Psoas muscle (tissue), 8 donors: Measurements from ENCODE around the gene OR1B1. TPM values are rescaled to one million over a fixed set of nuclear protein-coding genes. Genes with fewer than 3 reads are reported as not detected.

Experiments used
- ATAC-seq, 4 donors: fragments of 200-7000 bp; cut with Tn5 transposase; one replicate each; pipeline ENCODE4 v1.9.1; 2020; ENCODE audit warnings: moderate library complexity in 3 of 4, mild to moderate bottlenecking in 2 of 4
- DNase-seq, 2 donors: peaks; one replicate each; pipeline ENCODE4 v3.0.0-alpha.2; 2020
- H3K27ac ChIP-seq: fragments of 200-600 bp; one replicate; pipeline ENCODE4 v1.8.0; 2022
- H3K27me3 ChIP-seq, 3 donors: fragments of 200-600 bp in 1 of 3; one replicate each; pipeline versions ENCODE4 v1.6.1 to v1.8.0; 2013 to 2022; ENCODE audit warnings: low read length in 2 of 3, mild to moderate bottlenecking in 2 of 3, moderate library complexity in 1 of 3; ENCODE audit not compliant: insufficient read depth in 3 of 3
- H3K36me3 ChIP-seq, 2 donors: fragments of 200-600 bp in 1 of 2; one replicate each; pipeline versions ENCODE4 v1.6.1 to v1.8.0; 2013 to 2022; ENCODE audit warnings: low read depth in 1 of 2, mild to moderate bottlenecking in 1 of 2, moderate library complexity in 1 of 2; ENCODE audit not compliant: insufficient read depth in 1 of 2
- H3K4me1 ChIP-seq: fragments of 200-600 bp; one replicate; pipeline ENCODE4 v1.8.0; 2022
- H3K4me3 ChIP-seq: fragments of 200-600 bp; one replicate; pipeline ENCODE4 v1.8.0; 2022; ENCODE audit warnings: mild to moderate bottlenecking
- H3K9me3 ChIP-seq: fragments of 200-600 bp; one replicate; pipeline ENCODE4 v1.8.0; 2022
- CTCF ChIP-seq: fragments of 200-600 bp; IDR thresholded peaks from one replicate; pipeline ENCODE4 v1.8.0; 2022; ENCODE audit warnings: antibody characterized with exemption
- WGBS, 3 donors: extraction: QIAGEN DNeasy Blood & Tissue Kit; methylation state at CpG; one replicate each; pipeline versions ENCODE4 v1.1.6 to v1.1.7; 2013; 5-methylcytosine and 5-hydroxymethylcytosine counted together
- intact Hi-C, 2 donors: fragments of 100-400 bp; cut with DNase I; formaldehyde crosslinking; loops; one replicate each; pipeline versions ENCODE4 v1.11.0 to v1.14.2; 2022
- polyA plus RNA-seq, 3 donors: library from polyadenylated mRNA; stranded (reverse); fragments of 200-250 nt; gene quantifications; one replicate each; pipeline ENCODE4 v1.2.3, GENCODE V29; 2013
- total RNA-seq, 4 donors: library from RNA; stranded (reverse); fragmentation: NEBNext Ultra II Directional in 2 of 4; extraction: Animal tissue kit (Norgen Biotek cat#: 25700) in 2 of 4; gene quantifications; one replicate each; pipeline versions ENCODE4 v1.2.1 to v1.2.4, GENCODE V29; 2021 to 2023
- donor health status: healthy with polysubstance abuse.
- donor health status: DM: no; HTN: no; CAD: no; lungs with moderate emphysema.
- donor health status: Bipolar disorder and iron deficiency.
- donor health status: healthy.
- donor health status: DM: yes; HTN: yes; CAD: no.
- donor health status: DM: no; HTN: no; CAD: no.
- donor health status: DM: no; HTN: no; CAD: no.
- donor health status: DM: yes; HTN: yes; CAD: no.

The OR1B1 gene
- total and polyA plus RNA-seq, 7 donors: not detected

DNA sequence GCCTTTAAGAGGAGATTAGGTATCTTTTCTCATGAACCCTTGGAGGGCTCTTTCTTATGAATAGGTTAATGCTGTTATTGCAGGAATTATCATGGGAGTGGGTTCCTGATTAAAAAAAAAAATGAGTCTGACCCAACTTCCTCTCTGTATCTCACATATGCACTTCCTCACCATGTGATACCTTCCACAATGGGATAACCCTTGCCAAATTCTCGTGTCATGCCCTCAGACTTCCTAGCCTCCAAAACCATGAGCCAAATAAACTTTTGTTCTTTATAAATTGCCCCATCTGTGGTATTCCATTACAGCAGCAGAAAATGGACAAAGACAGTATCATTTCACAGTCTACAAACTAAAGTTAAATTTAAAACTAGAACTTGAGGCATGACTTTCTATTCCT, 1.0 kb downstream of the OR1B1 start:
- Histone ChIP-seq H3K27me3 (no peaks in the 10 kb centered on the region), H3K36me3 (no peaks in the 10 kb centered on the region), H3K4me3 (no peak overlapping the region), H3K27ac (no peak overlapping the region), H3K9me3 (no peaks in the 10 kb centered on the region), H3K4me1 (no peaks in the 10 kb centered on the region)
- intact Hi-C loops: no loop called here
- no peak for TF ChIP-seq CTCF
- 3 to 7% (median 7%) methylated on average over 1 of the region's 1 CpG for WGBS, 3 donors
- no peak for ATAC-seq
- DNase-seq: no peak

DNA sequence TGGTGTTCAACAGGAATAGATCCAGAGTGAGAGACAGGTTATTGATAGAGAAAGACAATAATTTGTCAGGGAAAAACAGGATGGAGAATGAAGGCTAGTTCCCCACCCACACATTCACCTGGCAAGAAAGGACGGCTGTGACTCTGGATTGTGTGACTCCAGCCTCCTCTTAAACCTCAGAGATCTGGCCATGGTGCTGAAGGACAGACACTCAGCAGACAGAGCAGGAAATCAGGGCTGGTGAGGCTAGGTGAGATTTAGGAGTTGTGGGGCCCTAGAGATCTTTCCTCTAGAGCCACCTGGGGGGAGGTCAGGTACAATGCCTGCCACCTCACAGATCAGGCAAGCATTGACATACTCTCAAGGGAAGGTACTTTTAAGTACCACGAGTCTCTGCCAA, 15.2 kb downstream of the OR1B1 start:
- ATAC-seq: no peak
- no peak for TF ChIP-seq CTCF
- intact Hi-C loops: no loop called here
- 25 to 36% (median 26%) methylated on average over 2 of the region's 2 CpGs for WGBS, 3 donors
- no peak for DNase-seq
- H3K27ac ChIP-seq: no peak overlapping the region
- H3K9me3 ChIP-seq: no peaks in the 10 kb centered on the region
- H3K36me3 ChIP-seq: no peaks in the 10 kb centered on the region
- H3K4me1 ChIP-seq: no peaks in the 10 kb centered on the region
- H3K4me3 ChIP-seq: no peak overlapping the region
- peaks cover 0 to 5% (median 0%) of the 10 kb centered on the region in 3 donors for H3K27me3 ChIP-seq

DNA sequence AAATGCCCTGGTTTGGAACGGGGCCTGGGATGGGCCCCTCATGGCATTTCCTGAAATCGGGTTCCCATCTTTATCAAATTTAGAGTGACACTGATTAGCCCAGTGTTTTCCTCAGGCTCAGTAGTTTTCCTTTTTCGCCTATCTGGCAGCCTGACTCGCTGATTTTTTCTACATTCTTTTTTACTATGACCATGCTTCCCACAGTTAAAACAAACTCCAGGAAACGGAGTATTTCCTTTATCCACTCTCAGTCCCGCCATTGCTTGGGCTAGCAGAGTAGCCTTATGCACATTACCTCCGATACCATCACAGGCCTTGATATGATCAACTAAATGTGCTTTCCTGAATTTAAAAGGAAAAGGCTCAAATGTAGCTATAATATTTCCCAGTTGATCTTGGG, 37.4 kb downstream of the OR1B1 start:
- H3K27ac ChIP-seq: no peak overlapping the region
- H3K27me3 ChIP-seq: peaks cover 0 to 2% (median 0%) of the 10 kb centered on the region in 3 donors
- no peak overlapping the region for H3K4me3 ChIP-seq
- ATAC-seq: no peak
- no peak for TF ChIP-seq CTCF
- no peaks in the 10 kb centered on the region for H3K4me1 ChIP-seq
- H3K36me3 ChIP-seq: no peaks in the 10 kb centered on the region
- intact Hi-C loops: loop anchor here in 1 of 2 donors (5.0 kb wide), 1 partner anchor 1117 kb away; no protein-coding TSS in a partner anchor
- H3K9me3 ChIP-seq: peaks cover 5% of the 10 kb centered on the region
- WGBS, 3 donors: 57 to 71% (median 64%) methylated on average over 7 of the region's 7 CpGs
- no peak for DNase-seq

GRCh38 chr9:122614362-122614761, 43.1 kb downstream of the OR1B1 start, which contains the start of gene OR1Q1:
TSS of gene OR1Q1 (plus strand) at chr9:122614738. CDS start at chr9:122614738, 0 bp downstream.
- Histone ChIP-seq H3K27me3 (no peaks in the 10 kb centered on the region), H3K4me3 (no peak within 1 kb of the TSS), H3K4me1 (no peaks in the 10 kb centered on the region), H3K36me3 (no peaks in the 10 kb centered on the region), H3K9me3 (peaks cover 5% of the 10 kb centered on the region), H3K27ac (no peak within 1 kb of the TSS)
- 85 to 90% (median 86%) methylated on average over 1 of the region's 1 CpG for WGBS, 3 donors
- DNase-seq (no peak), ATAC-seq (no peak)
- intact Hi-C loops: no loop called here
- TF ChIP-seq CTCF: no peak

- no peak for TF ChIP-seq CTCF
- intact Hi-C loops: no loop called here
- WGBS, 3 donors: 63 to 71% (median 70%) methylated on average over 4 of the region's 4 CpGs
Observed at GRCh38 chr9:122609804-122610203, 47.6 kb downstream of the OR1B1 start.

More at GRCh38 chr9:122609804-122610203, 47.6 kb downstream of the OR1B1 start:
- Histone ChIP-seq H3K4me1 (no peaks in the 10 kb centered on the region), H3K27ac (no peak overlapping the region), H3K36me3 (no peaks in the 10 kb centered on the region), H3K27me3 (no peaks in the 10 kb centered on the region), H3K4me3 (no peak overlapping the region), H3K9me3 (no peaks in the 10 kb centered on the region)
- no peak for ATAC-seq
- DNase-seq: no peak
